GM23248 (cell line): ENCODE results near the gene TCF15. TPM values are rescaled to one million over a fixed set of nuclear protein-coding genes. Genes with fewer than 3 reads are reported as not detected.

Experiments
- DNase-seq: peaks from one replicate; pipeline ENCODE4 v3.0.0-alpha.2; 2015
- H2AFZ ChIP-seq: fragments of 200-600 bp; sonication (generic); 2 replicates; pipeline ENCODE4 v1.6.1; 2016; ENCODE audit warnings: antibody characterized with exemption
- H3F3A ChIP-seq: fragments of 200-600 bp; sonication (generic); 2 replicates; pipeline ENCODE4 v1.6.1; 2016; ENCODE audit warnings: mild to moderate bottlenecking, antibody characterized with exemption, mixed run types; ENCODE audit not compliant: insufficient read depth
- H3K27ac ChIP-seq: fragments of 200-600 bp; sonication (generic); 2 replicates; pipeline ENCODE4 v1.5.1; 2016; ENCODE audit warnings: mild to moderate bottlenecking
- H3K27me3 ChIP-seq: fragments of 200-600 bp; sonication (generic); replicated peaks from 2 replicates; pipeline ENCODE4 v1.6.1; 2016; ENCODE audit warnings: mild to moderate bottlenecking; ENCODE audit not compliant: insufficient read depth
- H3K36me3 ChIP-seq: fragments of 200-600 bp; sonication (generic); 2 replicates; pipeline ENCODE4 v1.6.1; 2016; ENCODE audit warnings: low read depth, mild to moderate bottlenecking
- H3K4me1 ChIP-seq: fragments of 200-600 bp; sonication (generic); 2 replicates; pipeline ENCODE4 v1.6.1; 2016; ENCODE audit warnings: mild to moderate bottlenecking; ENCODE audit not compliant: insufficient read depth
- H3K4me2 ChIP-seq: fragments of 200-600 bp; sonication (generic); one replicate; pipeline ENCODE4 v1.6.1; 2016; ENCODE audit warnings: mild to moderate bottlenecking; ENCODE audit not compliant: unreplicated experiment
- H3K4me3 ChIP-seq: fragments of 200-600 bp; sonication (generic); 2 replicates; pipeline ENCODE4 v1.5.1; 2016; ENCODE audit warnings: mild to moderate bottlenecking
- H3K79me2 ChIP-seq: fragments of 200-600 bp; sonication (generic); 2 replicates; pipeline ENCODE4 v1.6.1; 2016; ENCODE audit warnings: mild to moderate bottlenecking; ENCODE audit not compliant: insufficient read depth
- H3K9ac ChIP-seq: fragments of 200-600 bp; sonication (generic); 2 replicates; pipeline ENCODE4 v1.6.1; 2016; ENCODE audit warnings: mild to moderate bottlenecking
- H3K9me2 ChIP-seq: fragments of 200-600 bp; sonication (generic); 2 replicates; pipeline ENCODE4 v1.6.1; 2016; ENCODE audit warnings: mixed run types, mild to moderate bottlenecking, moderate library complexity; ENCODE audit not compliant: insufficient read depth
- H3K9me3 ChIP-seq: fragments of 200-600 bp; sonication (generic); one replicate; pipeline ENCODE4 v1.6.1; 2017; ENCODE audit warnings: low read depth
- H4K20me1 ChIP-seq: fragments of 200-600 bp; sonication (generic); 2 replicates; pipeline ENCODE4 v1.6.0; 2016; ENCODE audit not compliant: insufficient read depth
- EZH2 ChIP-seq: fragments of 200-600 bp; sonication (generic); IDR thresholded peaks from 2 replicates; pipeline ENCODE4 v1.6.1; 2018; ENCODE audit warnings: antibody characterized with exemption, mild to moderate bottlenecking; ENCODE audit not compliant: insufficient read depth, poor library complexity, severe bottlenecking
- EZH2phosphoT487 ChIP-seq: fragments of 200-600 bp; sonication (generic); IDR thresholded peaks from 2 replicates; pipeline ENCODE4 v1.6.1; 2018; ENCODE audit warnings: antibody characterized with exemption, moderate library complexity, mild to moderate bottlenecking, low read depth; ENCODE audit not compliant: insufficient read depth
- WGBS, 2 experiments: methylation state at CpG; one replicate each; pipeline ENCODE4 v1.1.6; 2015 to 2017; ENCODE audit warnings: low lambda C conversion rate in 2 of 2, low coverage in 1 of 2; ENCODE audit errors: missing lambda C conversion rate in 2 of 2; 5-methylcytosine and 5-hydroxymethylcytosine counted together
- in situ Hi-C: fragments of 300-500 bp; cut with MboI; formaldehyde crosslinking; loops from 2 replicates; pipeline ENCODE4 v1.15.0; 2020
- polyA plus RNA-seq: library from polyadenylated mRNA; unstranded; fragments of >200 nt; fragmentation: Nextera tagmentation; extraction: Ambion mirVana; gene quantifications from 2 replicates; pipeline ENCODE4 v1.2.1, GENCODE V29; 2016
- total RNA-seq: library from RNA; depleted of rRNA; stranded (reverse); fragments of >200 nt; shearing (Covaris generic); gene quantifications from 2 replicates; pipeline ENCODE4 v1.2.3, GENCODE V29; 2014; rRNA removed

TCF15 gene, protein sequence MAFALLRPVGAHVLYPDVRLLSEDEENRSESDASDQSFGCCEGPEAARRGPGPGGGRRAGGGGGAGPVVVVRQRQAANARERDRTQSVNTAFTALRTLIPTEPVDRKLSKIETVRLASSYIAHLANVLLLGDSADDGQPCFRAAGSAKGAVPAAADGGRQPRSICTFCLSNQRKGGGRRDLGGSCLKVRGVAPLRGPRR
- total RNA-seq (not detected in 2 replicates), polyA plus RNA-seq (not detected in 2 replicates)

DNA sequence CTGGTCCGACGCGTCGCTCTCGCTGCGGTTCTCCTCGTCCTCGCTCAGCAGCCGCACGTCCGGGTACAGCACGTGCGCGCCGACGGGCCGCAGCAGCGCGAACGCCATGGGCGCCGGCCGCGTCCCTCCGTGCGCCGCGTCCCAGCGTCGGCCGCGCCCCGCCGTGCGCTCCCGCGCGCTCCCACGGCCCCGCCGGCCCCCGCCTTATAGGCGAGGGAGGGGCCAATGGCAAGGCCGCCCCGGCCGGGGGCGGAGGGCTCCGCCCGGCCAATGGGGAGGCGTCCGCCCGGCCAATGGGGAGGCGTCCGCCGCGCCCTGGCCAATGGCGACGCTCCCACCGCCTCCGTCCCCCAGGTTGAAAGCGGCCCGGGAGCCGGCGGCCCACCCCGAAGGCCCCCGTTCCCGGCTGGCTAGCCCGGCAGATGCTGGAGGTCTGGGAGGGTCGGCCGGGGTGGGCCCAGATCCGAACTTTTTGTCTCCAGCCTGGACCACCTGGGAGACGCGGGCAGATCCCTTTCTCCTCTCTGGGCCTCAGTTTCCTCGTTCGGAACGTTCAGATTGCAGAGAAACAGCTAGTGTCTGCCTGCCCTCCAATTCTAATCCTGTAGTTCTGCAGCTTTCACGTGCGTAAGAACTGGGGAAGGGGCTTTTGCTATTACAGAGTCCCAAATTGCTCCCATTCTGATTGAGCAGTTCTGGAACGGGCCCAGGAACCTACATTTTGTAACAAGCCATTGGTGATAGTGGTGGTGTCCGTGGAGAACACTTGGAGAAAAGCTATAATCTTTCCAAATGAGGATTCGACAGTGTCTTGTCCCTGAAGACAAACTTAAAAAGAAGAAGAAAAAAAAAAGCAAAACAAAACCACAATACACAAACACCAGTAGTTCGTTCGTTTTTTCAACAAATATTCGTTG lies at the start of gene TCF15:
Gene TCF15 (minus strand): TSS at position 180 of the 917 bp plus-strand sequence. CDS start 72 bp downstream, at position 108.
- Histone ChIP-seq H2AFZ (0 out of 2 replicates have a peak within 1 kb of the TSS, but pooled peaks have one; percentile 30), H3K4me2 (no peak within 1 kb of the TSS), H3K79me2 (no peaks in the 10 kb centered on the region), H3K27me3 (peaks cover 55% of the 10 kb centered on the region), H3K9ac (no peak within 1 kb of the TSS), H3K27ac (no peak within 1 kb of the TSS), H3K9me2 (no peaks in the 10 kb centered on the region), H3K36me3 (no peaks in the 10 kb centered on the region), H3K4me1 (no peaks in the 10 kb centered on the region), H4K20me1 (no peaks in the 10 kb centered on the region), H3K9me3 (no peaks in the 10 kb centered on the region), H3F3A (no peaks in the 10 kb centered on the region), H3K4me3 (no peak within 1 kb of the TSS)
- in situ Hi-C loops = no loop called here
- peak; percentile 19 for DNase-seq
- WGBS, 2 experiments = 12 to 17% methylated on average over 49 to 69 of the region's 84 CpGs
- peak; percentile 76; the same call in 1 of the 2 replicates for TF ChIP-seq EZH2phosphoT487
- TF ChIP-seq EZH2 = peak; percentile 86

DNA sequence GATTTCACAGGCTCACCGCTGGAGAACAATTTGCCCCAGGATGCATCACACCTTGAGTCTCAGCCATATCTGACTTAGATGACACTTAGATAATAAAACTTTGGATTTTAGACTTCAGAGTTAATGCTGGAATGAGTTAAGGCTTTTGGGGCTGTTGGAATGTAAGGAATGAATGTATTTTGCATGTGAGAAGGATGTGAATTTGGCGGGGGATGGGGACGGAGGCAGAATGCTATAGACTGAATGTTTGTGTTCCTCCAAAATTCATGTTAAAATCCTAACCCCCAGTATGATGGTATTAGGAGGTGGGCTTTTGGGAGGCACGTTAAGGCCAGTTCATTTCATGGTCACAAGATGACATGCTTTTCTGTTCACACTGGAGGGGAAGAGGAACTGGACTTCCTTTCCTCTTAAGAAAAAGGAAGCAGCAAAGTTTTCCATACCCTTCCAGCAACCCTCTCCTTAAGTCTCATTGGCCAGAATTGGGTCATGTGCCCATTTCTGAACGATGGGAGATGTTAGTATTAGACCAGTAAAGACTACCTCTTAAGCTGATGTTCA lies 48.7 kb upstream of the TCF15 start:
- in situ Hi-C loops = no loop called here
- Histone ChIP-seq H2AFZ (peak overlapping the region; percentile 63), H3K4me2 (peak overlapping the region; percentile 1), H3K79me2 (no peaks in the 10 kb centered on the region), H3K9me3 (no peaks in the 10 kb centered on the region), H3K4me3 (0 out of 2 replicates have a peak overlapping the region, but pooled peaks have one; percentile 9), H3K9me2 (no peaks in the 10 kb centered on the region), H3K27ac (no peak overlapping the region), H4K20me1 (no peaks in the 10 kb centered on the region), H3K36me3 (no peaks in the 10 kb centered on the region), H3F3A (peaks cover 12% of the 10 kb centered on the region), H3K9ac (no peak overlapping the region), H3K27me3 (peaks cover 18% of the 10 kb centered on the region), H3K4me1 (peaks cover 31% of the 10 kb centered on the region)
- 6 to 8% methylated on average over 5 of the region's 5 CpGs for WGBS, 2 experiments
- TF ChIP-seq EZH2phosphoT487 = no peak
- TF ChIP-seq EZH2 = no peak
- DNase-seq = peak; percentile 36

DNA sequence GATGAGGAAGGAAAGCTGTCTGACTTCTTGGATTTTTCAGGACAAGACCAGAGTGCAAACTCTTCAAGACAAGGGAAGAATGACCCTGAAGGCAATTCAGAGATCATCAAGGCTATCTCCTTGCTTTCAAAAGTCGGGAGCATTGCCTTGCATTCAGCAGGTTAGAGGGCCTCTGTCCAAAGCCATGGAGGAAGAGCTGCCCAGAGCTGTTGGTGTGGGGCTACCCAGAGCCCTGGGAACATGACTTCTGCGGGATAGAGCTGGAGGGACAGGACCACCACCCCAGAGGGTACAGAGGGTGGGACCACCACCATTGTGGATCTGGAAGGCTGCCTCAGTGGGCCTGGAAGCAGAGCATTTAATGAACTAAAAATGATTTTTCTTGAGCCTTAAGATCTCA lies 48.1 kb upstream of the TCF15 start:
- Histone ChIP-seq H4K20me1 (no peaks in the 10 kb centered on the region), H3K4me1 (peaks cover 34% of the 10 kb centered on the region), H3K4me3 (no peak overlapping the region), H3K79me2 (no peaks in the 10 kb centered on the region), H3F3A (peaks cover 14% of the 10 kb centered on the region), H3K36me3 (no peaks in the 10 kb centered on the region), H3K9ac (no peak overlapping the region), H3K27me3 (peaks cover 12% of the 10 kb centered on the region), H2AFZ (no peak overlapping the region), H3K9me2 (no peaks in the 10 kb centered on the region), H3K27ac (no peak overlapping the region), H3K4me2 (peak overlapping the region; percentile 1), H3K9me3 (no peaks in the 10 kb centered on the region)
- WGBS, 2 experiments = 30 to 35% methylated on average over 2 of the region's 2 CpGs
- in situ Hi-C loops = no loop called here
- DNase-seq = no peak
- TF ChIP-seq EZH2 (no peak), EZH2phosphoT487 (no peak)
